SW480 (cell line): ENCODE measurements around the gene STAT2.
"Not testable (repeated sequence)": the region's sequence is repeated elsewhere in the genome, so short reads cannot be mapped to it uniquely, and the experiment has no call there.

Experiments
- DNase-seq: peaks from one replicate; pipeline ENCODE4 v3.0.0-alpha.2; 2016; ENCODE audit warnings: low spot score

STAT2 gene

DNA sequence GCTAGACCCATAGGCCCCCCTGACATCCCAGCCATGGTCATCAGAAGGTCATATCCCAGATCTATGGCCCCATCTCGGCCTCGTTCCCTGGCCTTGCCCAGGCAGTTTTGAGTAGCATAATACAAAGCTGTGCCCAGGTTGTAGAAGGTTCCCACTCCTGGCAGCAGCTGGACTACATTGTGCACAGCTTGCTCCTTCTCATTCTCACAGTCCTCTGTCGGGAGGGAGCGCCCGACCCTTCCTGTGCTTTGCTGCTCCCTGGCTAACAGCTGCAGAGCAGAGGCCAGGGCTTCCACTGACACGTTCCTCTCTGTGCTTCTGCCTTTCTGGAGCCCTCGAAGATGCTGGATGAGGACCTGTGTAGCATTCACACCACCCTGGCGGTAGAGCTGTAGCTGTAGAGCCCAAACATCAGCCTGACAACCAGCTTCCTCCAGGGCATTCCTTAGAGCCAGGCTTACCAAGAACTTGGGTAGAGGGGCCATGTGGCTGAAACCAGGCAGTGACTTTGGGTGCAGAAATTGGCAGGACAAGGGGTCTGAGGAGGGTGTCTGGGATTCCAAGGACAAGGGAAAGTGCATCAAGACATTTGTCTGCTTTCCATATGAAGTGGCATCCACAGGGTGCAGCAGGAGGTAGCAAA lies 1.7 kb upstream of the STAT2 start:
- no peak for DNase-seq

DNA sequence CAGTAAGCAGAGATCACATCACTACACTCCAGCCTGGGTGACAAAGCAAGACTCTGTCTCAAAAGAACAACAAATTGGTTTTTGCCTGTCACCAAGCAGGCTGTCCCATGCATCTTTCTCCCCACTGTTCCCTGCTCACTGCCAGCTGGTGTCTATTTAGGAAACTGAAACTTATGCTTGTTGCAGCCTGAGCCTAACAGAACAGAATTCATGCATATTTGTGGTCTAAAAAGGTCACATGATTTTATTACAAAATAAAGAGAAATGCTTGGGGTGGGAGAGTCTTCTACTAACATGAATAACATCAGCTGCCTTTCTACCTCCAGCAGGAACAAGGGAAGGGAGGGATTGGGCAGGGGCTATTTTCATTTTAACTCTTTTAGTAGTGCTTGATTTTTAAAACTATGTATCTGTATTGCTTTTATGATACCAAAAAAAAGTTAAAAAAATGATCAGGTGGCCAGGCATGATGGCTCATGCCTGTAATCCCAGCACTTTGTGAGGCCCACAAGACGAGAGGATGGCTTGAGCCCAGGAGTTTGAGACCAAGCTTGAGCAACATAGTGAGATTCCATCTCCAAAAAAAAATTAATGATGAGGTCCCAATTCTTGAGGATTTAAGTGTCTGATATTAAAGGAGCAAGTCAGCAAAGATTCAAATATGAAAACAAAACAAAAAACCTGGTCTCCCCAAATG lies 923 bp downstream of the STAT2 start:
- DNase-seq: peak; percentile 22

GRCh38 chr12:56351325-56351724 lies 8.6 kb downstream of the STAT2 start:
- DNase-seq: no peak

GRCh38 chr12:56350662-56351061 lies 9.2 kb downstream of the STAT2 start:
- DNase-seq: no peak

- DNase-seq: no peak
These were observed 11.1 kb downstream of the STAT2 start for GRCh38 chr12:56348776-56349175.

DNA sequence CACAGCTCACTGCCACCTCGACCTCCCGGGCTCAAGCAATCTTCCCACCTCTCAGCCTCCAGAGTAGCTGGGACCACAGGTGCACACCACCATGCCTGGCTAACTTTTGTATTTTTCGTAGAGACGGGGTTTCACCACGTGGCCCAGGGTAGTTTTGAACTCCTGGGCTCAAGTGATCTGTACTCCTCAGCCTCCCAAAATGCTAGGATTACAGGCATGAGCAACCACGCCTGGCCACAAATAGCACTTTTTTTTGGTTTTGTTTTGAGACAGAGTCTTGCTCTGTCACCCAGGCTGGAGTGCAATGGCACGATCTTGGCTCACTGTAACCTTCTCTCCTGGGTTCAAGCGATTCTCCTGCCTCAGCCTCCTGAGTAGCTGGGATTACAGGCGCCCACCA lies 12.7 kb downstream of the STAT2 start:
- DNase-seq: not testable (repeated sequence)

- DNase-seq: no peak
These were observed 13.2 kb downstream of the STAT2 start for GRCh38 chr12:56346675-56347074.

GRCh38 chr12:56342290-56342689 lies 17.6 kb downstream of the STAT2 start:
- not testable (repeated sequence) for DNase-seq

GRCh38 chr12:56341616-56342015 lies 18.3 kb downstream of the STAT2 start:
- no peak for DNase-seq

DNA sequence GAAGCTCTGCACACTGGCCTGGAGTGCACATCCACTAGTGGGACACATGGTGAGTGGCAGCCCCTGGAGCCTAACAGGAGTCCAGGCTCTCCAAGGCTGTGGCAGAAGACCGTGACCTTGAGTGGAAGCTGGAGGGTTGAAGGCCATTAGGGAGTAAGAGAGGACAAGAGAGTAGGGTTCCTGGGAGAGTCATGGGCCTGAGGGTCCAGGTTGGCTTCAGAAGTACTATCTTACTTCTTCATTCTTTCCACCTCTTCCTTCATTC lies 20.8 kb downstream of the STAT2 start:
- DNase-seq: no peak

- DNase-seq: peak; percentile 92
These were observed 21.4 kb downstream of the STAT2 start, which contains the start of gene IL23A for GRCh38 chr12:56338308-56339157. TSS of gene IL23A (plus strand) at chr12:56338884. CDS start at chr12:56339045, 161 bp downstream.

DNA sequence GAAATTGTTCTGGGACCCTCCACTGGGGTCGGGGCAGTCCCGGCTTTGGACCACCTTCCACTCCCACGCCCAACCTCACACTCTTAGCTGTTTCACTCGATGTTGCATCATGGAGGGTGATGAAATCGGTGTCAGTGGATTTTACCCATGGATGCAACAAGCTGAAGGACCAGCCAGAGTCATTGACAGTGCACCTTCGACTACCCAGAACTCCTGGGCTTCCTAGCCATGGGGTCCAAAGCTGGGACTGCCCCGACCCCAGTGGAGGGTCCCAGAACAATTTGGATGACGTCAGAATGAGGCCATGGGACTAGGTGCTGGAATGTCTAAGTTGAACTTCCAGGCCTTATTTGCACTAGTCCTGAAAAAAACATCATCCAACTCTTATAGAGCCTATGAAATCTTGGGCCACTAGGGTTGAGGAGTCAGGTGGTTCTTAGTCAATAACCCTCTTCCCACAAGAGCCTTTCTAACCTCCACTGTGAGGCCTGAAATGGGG lies 22.1 kb downstream of the STAT2 start:
- no peak for DNase-seq

- no peak for DNase-seq
These were observed 23.3 kb downstream of the STAT2 start for GRCh38 chr12:56336361-56337167.

DNA sequence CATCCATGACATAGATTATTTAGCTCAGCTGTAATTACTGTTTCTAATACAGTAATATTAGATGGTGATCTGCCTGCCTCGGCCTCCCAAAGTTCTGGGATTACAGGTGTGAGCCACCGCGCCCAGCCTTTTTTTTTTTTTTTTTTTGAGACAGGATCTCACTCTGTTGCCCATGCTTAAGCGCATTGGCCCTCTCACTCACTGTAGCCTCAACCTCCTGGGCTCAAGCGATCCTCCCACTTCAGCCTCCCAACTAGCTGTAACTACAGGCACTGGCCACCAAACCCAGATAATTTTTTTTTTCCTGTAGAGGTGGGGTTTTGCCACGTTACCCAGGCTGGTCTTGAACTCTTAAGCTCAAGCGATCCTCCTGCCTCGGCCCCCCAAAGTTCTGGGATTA lies 24.4 kb downstream of the STAT2 start:
- DNase-seq: not testable (repeated sequence)

- DNase-seq: no peak
These were observed 25.5 kb downstream of the STAT2 start for GRCh38 chr12:56334490-56334793.

DNA sequence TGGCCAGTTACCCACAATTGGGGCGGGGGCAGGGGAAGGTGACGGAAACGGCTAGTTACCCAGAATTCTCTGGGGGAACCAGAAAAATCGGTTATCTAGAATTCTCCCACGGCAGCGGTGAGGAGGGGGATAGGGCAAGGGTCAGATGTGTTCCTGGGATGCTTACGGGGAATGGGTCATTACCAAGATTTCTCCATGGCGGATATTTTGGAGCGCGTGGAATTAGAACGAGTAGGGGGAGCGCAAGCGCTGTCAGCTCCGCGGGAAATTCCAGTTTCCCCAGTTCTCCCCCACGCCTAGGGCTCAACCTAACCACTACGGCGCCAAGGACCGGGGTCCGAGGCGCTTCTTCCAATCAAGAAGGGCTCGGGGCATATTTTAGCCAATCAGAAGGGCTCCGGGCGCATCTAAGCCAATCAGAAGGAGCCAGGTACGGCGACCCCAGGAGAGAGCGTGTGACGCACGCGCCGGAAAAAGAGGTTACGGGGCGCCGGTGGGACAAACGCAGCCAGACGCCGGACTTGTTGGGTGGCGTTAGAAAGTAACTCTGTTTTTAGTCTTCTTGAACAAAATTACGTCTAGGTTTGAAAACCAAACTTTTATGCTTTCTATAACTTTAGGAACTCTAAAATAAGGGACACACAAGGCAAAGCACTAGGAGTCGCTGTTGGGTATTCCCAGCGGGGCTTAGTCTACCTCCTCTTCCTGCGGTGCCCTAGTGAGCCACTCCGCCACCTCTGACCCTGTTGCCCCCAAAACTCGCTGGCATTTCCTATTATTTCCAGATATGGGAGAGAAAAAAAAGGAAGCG lies 26.0 kb downstream of the STAT2 start, which contains the start of gene PAN2:
PAN2 (minus strand) TSS at position 322 of the 811 bp plus-strand sequence. CDS start 906 bp downstream, outside the sequence.
- peak; percentile 98 for DNase-seq

DNA sequence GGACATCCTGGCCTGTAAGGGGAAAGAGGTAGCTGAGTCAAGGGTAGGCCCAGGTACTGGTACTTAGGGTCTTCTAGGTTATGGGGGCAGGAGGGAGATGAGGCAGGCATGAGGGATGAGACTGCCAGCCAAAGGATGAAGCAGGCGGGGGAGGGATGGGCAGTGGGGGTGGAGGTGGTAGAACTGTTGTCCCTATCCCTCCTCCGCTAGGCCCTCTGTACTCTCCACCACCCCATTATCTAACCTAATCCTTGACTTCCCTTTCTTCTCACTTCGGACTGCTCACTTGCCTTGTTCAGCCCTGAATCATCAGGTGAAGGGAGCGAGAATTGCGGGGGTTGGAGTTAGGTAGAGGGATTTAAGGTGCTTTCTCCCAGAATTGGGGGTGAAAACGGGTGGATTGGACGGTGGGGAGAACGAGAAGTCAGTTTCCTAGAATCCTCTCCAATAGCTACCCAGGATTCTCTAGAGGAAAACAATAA lies 26.7 kb downstream of the STAT2 start:
- DNase-seq: peak; percentile 13

GRCh38 chr12:56332512-56333196 lies 27.3 kb downstream of the STAT2 start:
- DNase-seq: no peak

DNA sequence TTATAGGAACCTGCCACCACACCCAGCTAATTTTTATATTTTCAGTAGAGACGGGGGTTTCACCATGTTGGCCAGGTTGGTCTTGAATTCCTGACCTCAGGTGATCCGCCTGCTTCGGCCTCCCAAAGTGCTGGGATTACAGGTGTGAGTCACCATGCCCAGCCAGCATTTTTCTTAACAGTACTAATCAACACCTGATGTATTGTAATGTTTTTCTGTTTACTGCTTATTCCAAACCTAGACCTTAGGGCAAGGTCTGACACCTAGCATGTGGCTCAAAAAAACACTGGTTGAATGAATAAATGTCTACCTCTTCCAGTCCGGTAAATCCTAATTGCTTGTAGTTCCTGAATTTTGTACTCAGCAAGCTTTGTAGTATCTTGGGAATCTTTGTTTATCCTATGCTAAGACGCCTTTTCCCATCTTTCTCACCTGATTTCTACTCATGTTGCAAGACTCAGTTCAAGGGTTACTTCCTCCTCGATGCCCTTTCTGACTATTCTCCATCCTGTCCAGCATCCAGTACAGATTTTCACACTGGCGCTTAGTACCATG lies 28.9 kb downstream of the STAT2 start:
- DNase-seq: no peak

GRCh38 chr12:56326533-56326932 lies 33.4 kb downstream of the STAT2 start:
- no peak for DNase-seq
